Esophagus squamous epithelium (tissue), 5 donors: Measurements from ENCODE around the gene MICB. TPM values are rescaled to one million over a fixed set of nuclear protein-coding genes. Genes with fewer than 3 reads are reported as not detected.
"Not testable (repeated sequence)": the region's sequence is repeated elsewhere in the genome, so short reads cannot be mapped to it uniquely, and the experiment has no call there.

Experiments
- DNase-seq: peaks from one replicate; lab custom pipeline; 2025; lab: John Stamatoyannopoulos, UW
- H3K27ac ChIP-seq, 4 donors: fragments of 200-600 bp; sonication (generic); one replicate each; pipeline ENCODE4 v1.5.1; 2016 to 2019; ENCODE audit warnings: mild to moderate bottlenecking in 1 of 4
- H3K27me3 ChIP-seq, 4 donors: fragments of 200-600 bp; sonication (generic); 1 replicate in 3 of 4; 2 replicates in 1 of 4; pipeline versions ENCODE4 v1.5.1 to v1.6.0; 2017 to 2021; ENCODE audit warnings: antibody characterized with exemption in 1 of 4
- H3K36me3 ChIP-seq, 3 donors: fragments of 200-600 bp; sonication (generic); one replicate each; pipeline ENCODE4 v1.5.1; 2016 to 2019
- H3K4me1 ChIP-seq, 3 donors: fragments of 200-600 bp; sonication (generic); one replicate each; pipeline ENCODE4 v1.5.1; 2017 to 2019
- H3K4me3 ChIP-seq, 4 donors: fragments of 200-600 bp; sonication (generic); 1 replicate in 3 of 4; 2 replicates in 1 of 4; pipeline ENCODE4 v1.5.1; 2016 to 2019; ENCODE audit warnings: mild to moderate bottlenecking in 2 of 4, moderate library complexity in 1 of 4
- H3K9me3 ChIP-seq, 3 donors: fragments of 200-600 bp; sonication (generic); one replicate each; pipeline ENCODE4 v1.5.1; 2016 to 2019
- CTCF ChIP-seq, 6 experiments: fragments of 450-650 bp in 4 of 6; fragments of 200-600 bp in 2 of 6; sonication (generic) in 2 of 6; IDR thresholded peaks; one replicate each; pipeline ENCODE4 v1.5.1; 2016 to 2019; ENCODE audit warnings: antibody characterized with exemption in 6 of 6, mild to moderate bottlenecking in 4 of 6, moderate library complexity in 4 of 6
- POLR2A ChIP-seq, 4 donors: fragments of 450-650 bp; IDR thresholded peaks; one replicate each; pipeline ENCODE4 v1.6.1; 2017; ENCODE audit warnings: antibody characterized with exemption in 4 of 4, mild to moderate bottlenecking in 4 of 4, moderate library complexity in 3 of 4
- WGBS, 2 donors: methylation state at CpG; one replicate each; pipeline ENCODE4 v1.1.5; 2018; 5-methylcytosine and 5-hydroxymethylcytosine counted together
- intact Hi-C: fragments of 100-400 bp; cut with DNase I; formaldehyde crosslinking; loops from one replicate; pipeline ENCODE4 v1.15.0; 2022
- total RNA-seq, 4 donors: library from RNA; depleted of rRNA; stranded (reverse); fragments of >200 nt; gene quantifications; one replicate each; pipeline ENCODE4 v1.1.0, GENCODE V29; 2016
- donor health status: DM: yes; HTN: yes; CAD: no.

MICB gene
- total RNA-seq, 4 donors from 2014 or later = 0.23 to 2.6 (median 2.1) TPM

GRCh38 chr6:31551371-31551770, 53.4 kb downstream of the MICB start:
- peaks cover 0 to 75% (median 3%) of the 10 kb centered on the region in 3 donors for H3K36me3 ChIP-seq
- WGBS, 2 donors = 60 to 62% methylated on average over 5 of the region's 5 CpGs

GRCh38 chr6:31556307-31556706, 58.4 kb downstream of the MICB start:
- intact Hi-C loops = loop anchor here (5.0 kb wide), 1 partner anchor 36 kb away; the partner anchor contains the start of gene NCR3
- Histone ChIP-seq H3K36me3 (peaks cover 11 to 94% (median 14%) of the 10 kb centered on the region in 3 donors), H3K4me1 (peaks cover 5 to 48% (median 17%) of the 10 kb centered on the region in 3 donors), H3K9me3 (no peaks in the 10 kb centered on the region), H3K27me3 (no peaks in the 10 kb centered on the region), H3K27ac (no peak overlapping the region), H3K4me3 (no peak overlapping the region)
- WGBS, 2 donors = 53 to 68% methylated on average over 2 to 3 of the region's 3 CpGs
- no peak for DNase-seq
- TF ChIP-seq CTCF (IDR thresholded peaks at IDR 0.05) (no peak), POLR2A (IDR thresholded peaks at IDR 0.05) (no peak)

More at GRCh38 chr6:31551371-31551770, 53.4 kb downstream of the MICB start:
- intact Hi-C loops, H3K27ac ChIP-seq, H3K27me3 ChIP-seq, DNase-seq, H3K9me3 ChIP-seq, H3K4me3 ChIP-seq: not testable (repeated sequence)
- H3K4me1 ChIP-seq = peaks cover 7 to 44% (median 8%) of the 10 kb centered on the region in 3 donors
- peak; percentile 16 to 44 (median 41) for TF ChIP-seq CTCF (IDR thresholded peaks at IDR 0.05)

- DNase-seq = no peak
- H3K9me3 ChIP-seq = no peaks in the 10 kb centered on the region
- TF ChIP-seq POLR2A (IDR thresholded peaks at IDR 0.05) (no peak), CTCF (IDR thresholded peaks at IDR 0.05) (no peak)
- H3K36me3 ChIP-seq = peaks cover 11 to 81% (median 14%) of the 10 kb centered on the region in 3 donors
- intact Hi-C loops = loop anchor here (5.0 kb wide), 1 partner anchor 35 kb away; the partner anchor contains the start of gene NCR3
- H3K27ac ChIP-seq = peak overlapping the region; percentile 18 to 63 (median 52)
- no peak overlapping the region for H3K4me3 ChIP-seq
- H3K4me1 ChIP-seq = peaks cover 5 to 50% (median 17%) of the 10 kb centered on the region in 3 donors
- no peaks in the 10 kb centered on the region for H3K27me3 ChIP-seq
- 87 to 93% methylated on average over 7 to 9 of the region's 24 CpGs for WGBS, 2 donors
Measured at GRCh38 chr6:31557443-31558317, 59.7 kb downstream of the MICB start.

GRCh38 chr6:31558318-31558625, 60.3 kb downstream of the MICB start:
- H3K27ac ChIP-seq = peak overlapping the region; percentile 18 to 63 (median 52)
- WGBS, 2 donors = no CpG with 5 or more reads among the region's 8 CpGs
- intact Hi-C loops = loop anchor here (5.0 kb wide), 1 partner anchor 34 kb away; the partner anchor contains the start of gene NCR3

More at GRCh38 chr6:31558318-31558625, 60.3 kb downstream of the MICB start:
- TF ChIP-seq POLR2A (IDR thresholded peaks at IDR 0.05) (no peak), CTCF (IDR thresholded peaks at IDR 0.05) (no peak)
- no peaks in the 10 kb centered on the region for H3K9me3 ChIP-seq
- H3K27me3 ChIP-seq = no peaks in the 10 kb centered on the region
- H3K4me3 ChIP-seq = no peak overlapping the region
- DNase-seq = no peak
- peaks cover 5 to 50% (median 17%) of the 10 kb centered on the region in 3 donors for H3K4me1 ChIP-seq
- peaks cover 11 to 75% (median 14%) of the 10 kb centered on the region in 3 donors for H3K36me3 ChIP-seq
